ENCODE results near the gene AP1S1.
A peak's percentile ranks its signal among the peaks of the same experiment; 100 is the strongest.

The AP1S1 gene

GRCh38 chr7:101160910-101161309, 6.6 kb downstream of the AP1S1 start:
- Histone ChIP-seq H3K9me3 (ENCODE audit: low read length) (no peaks in the 10 kb centered on the region), H3K27ac (ENCODE audit: low read depth, low read length, poor library complexity, severe bottlenecking) (no peak overlapping the region)

DNA sequence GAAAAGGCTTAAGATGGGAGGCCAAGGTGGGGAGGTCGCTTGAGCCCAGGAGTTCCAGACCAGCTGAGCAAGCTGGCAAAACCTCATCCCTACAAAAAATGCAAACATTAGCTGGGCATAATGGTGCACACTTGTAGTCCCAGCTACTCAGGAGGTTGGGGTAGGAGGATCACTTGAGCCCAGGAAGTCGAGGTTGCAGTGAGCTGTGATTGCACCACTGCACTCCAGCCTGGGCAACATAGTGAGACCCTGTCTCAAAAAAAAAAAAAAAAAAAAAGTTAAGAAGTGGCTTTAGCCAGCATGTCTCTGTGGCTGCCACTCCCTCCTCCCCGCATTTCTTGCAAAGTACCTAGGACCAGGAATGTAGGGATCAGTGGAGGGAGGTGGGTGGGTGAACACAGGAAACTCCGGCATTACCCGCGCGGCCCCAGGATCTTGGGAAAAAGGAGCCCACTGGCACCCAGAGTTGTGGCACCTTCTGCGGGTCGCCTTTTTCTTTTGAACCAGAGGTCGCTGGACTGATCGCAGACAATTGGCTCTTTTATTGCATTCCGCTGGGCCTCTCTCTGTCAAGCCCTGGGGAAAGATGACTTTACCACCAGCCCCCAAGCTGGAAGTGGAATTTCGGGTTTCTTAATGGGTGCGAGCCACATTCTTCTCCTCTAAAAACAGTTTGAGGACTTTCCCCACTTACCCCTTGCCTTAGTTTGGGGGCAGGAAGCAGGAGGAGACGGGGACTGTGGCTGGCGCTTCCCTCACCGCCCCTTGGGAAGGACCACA, 7.6 kb downstream of the AP1S1 start:
- Histone ChIP-seq H2AFZ (ENCODE audit: low read length) (no peak overlapping the region), H3K79me2 (ENCODE audit: insufficient read depth, low read length) (no peaks in the 10 kb centered on the region), H3K9ac (ENCODE audit: low read length) (peak overlapping the region; percentile 48; the same call in 1 of the 2 replicates), H3K4me3 (ENCODE audit: low read depth, low read length, poor library complexity, severe bottlenecking) (peak overlapping the region; percentile 70), H3K9me2 (ENCODE audit: low read depth, low read length) (no peaks in the 10 kb centered on the region), H3K27me3 (ENCODE audit: insufficient read depth, low read length) (no peaks in the 10 kb centered on the region), H3K36me3 (ENCODE audit: insufficient read depth, low read length) (peaks cover 16% of the 10 kb centered on the region; the same call in 1 of the 2 replicates), H3K4me2 (ENCODE audit: low read length) (peak overlapping the region; percentile 67; the same call in 1 of the 2 replicates), H3K4me1 (ENCODE audit: insufficient read depth, low read length, severe bottlenecking) (peaks cover 26% of the 10 kb centered on the region), H3K9me3 (ENCODE audit: low read length) (no peaks in the 10 kb centered on the region), H3F3A (ENCODE audit: insufficient read depth, low read length) (no peaks in the 10 kb centered on the region; the same call in 1 of the 2 replicates), H4K20me1 (ENCODE audit: insufficient read depth, low read length) (no peaks in the 10 kb centered on the region), H3K27ac (ENCODE audit: low read depth, low read length, poor library complexity, severe bottlenecking) (peak overlapping the region; percentile 35)
- no peak for TF ChIP-seq EZH2 (IDR thresholded peaks at IDR 0.05; ENCODE audit: borderline replicate concordance, low read length)
- TF ChIP-seq, protein P1, sequence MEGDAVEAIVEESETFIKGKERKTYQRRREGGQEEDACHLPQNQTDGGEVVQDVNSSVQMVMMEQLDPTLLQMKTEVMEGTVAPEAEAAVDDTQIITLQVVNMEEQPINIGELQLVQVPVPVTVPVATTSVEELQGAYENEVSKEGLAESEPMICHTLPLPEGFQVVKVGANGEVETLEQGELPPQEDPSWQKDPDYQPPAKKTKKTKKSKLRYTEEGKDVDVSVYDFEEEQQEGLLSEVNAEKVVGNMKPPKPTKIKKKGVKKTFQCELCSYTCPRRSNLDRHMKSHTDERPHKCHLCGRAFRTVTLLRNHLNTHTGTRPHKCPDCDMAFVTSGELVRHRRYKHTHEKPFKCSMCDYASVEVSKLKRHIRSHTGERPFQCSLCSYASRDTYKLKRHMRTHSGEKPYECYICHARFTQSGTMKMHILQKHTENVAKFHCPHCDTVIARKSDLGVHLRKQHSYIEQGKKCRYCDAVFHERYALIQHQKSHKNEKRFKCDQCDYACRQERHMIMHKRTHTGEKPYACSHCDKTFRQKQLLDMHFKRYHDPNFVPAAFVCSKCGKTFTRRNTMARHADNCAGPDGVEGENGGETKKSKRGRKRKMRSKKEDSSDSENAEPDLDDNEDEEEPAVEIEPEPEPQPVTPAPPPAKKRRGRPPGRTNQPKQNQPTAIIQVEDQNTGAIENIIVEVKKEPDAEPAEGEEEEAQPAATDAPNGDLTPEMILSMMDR (IDR thresholded peaks at IDR 0.05; ENCODE audit: low read length) = no peak

More at GRCh38 chr7:101160910-101161309, 6.6 kb downstream of the AP1S1 start:
- H3K36me3 ChIP-seq (ENCODE audit: insufficient read depth, low read length) = peaks cover 17% of the 10 kb centered on the region; the same call in 1 of the 2 replicates
- H3F3A ChIP-seq (ENCODE audit: insufficient read depth, low read length) = no peaks in the 10 kb centered on the region; the same call in 1 of the 2 replicates
- no peak overlapping the region for H3K4me3 ChIP-seq (ENCODE audit: low read depth, low read length, poor library complexity, severe bottlenecking)
- peaks cover 34% of the 10 kb centered on the region for H3K4me1 ChIP-seq (ENCODE audit: insufficient read depth, low read length, severe bottlenecking)
- no peak overlapping the region for H2AFZ ChIP-seq (ENCODE audit: low read length)
- no peak overlapping the region for H3K9ac ChIP-seq (ENCODE audit: low read length)
- H3K9me2 ChIP-seq (ENCODE audit: low read depth, low read length) = no peaks in the 10 kb centered on the region
- H3K79me2 ChIP-seq (ENCODE audit: insufficient read depth, low read length) = no peaks in the 10 kb centered on the region
- no peaks in the 10 kb centered on the region for H3K27me3 ChIP-seq (ENCODE audit: insufficient read depth, low read length)
- H3K4me2 ChIP-seq (ENCODE audit: low read length) = no peak overlapping the region
- no peaks in the 10 kb centered on the region for H4K20me1 ChIP-seq (ENCODE audit: insufficient read depth, low read length)
- TF ChIP-seq EZH2 (IDR thresholded peaks at IDR 0.05; ENCODE audit: borderline replicate concordance, low read length) = no peak
- TF ChIP-seq, protein P1 (IDR thresholded peaks at IDR 0.05; ENCODE audit: low read length) = no peak

GRCh38 chr7:101162551-101163278, 8.4 kb downstream of the AP1S1 start:
- Histone ChIP-seq H2AFZ (ENCODE audit: low read length) (no peak overlapping the region), H4K20me1 (ENCODE audit: insufficient read depth, low read length) (no peaks in the 10 kb centered on the region), H3K27ac (ENCODE audit: low read depth, low read length, poor library complexity, severe bottlenecking) (peak overlapping the region; percentile 35), H3K27me3 (ENCODE audit: insufficient read depth, low read length) (no peaks in the 10 kb centered on the region), H3K4me2 (ENCODE audit: low read length) (peak overlapping the region; percentile 67), H3K9me2 (ENCODE audit: low read depth, low read length) (no peaks in the 10 kb centered on the region), H3K4me3 (ENCODE audit: low read depth, low read length, poor library complexity, severe bottlenecking) (peak overlapping the region; percentile 70), H3K9me3 (ENCODE audit: low read length) (no peaks in the 10 kb centered on the region), H3K79me2 (ENCODE audit: insufficient read depth, low read length) (no peaks in the 10 kb centered on the region), H3K4me1 (ENCODE audit: insufficient read depth, low read length, severe bottlenecking) (peaks cover 21% of the 10 kb centered on the region), H3K36me3 (ENCODE audit: insufficient read depth, low read length) (peaks cover 11% of the 10 kb centered on the region; the same call in 1 of the 2 replicates), H3F3A (ENCODE audit: insufficient read depth, low read length) (no peaks in the 10 kb centered on the region; the same call in 1 of the 2 replicates), H3K9ac (ENCODE audit: low read length) (peak overlapping the region; percentile 48; the same call in 1 of the 2 replicates)
- TF ChIP-seq, protein P1 (IDR thresholded peaks at IDR 0.05; ENCODE audit: low read length) = no peak
- TF ChIP-seq EZH2 (IDR thresholded peaks at IDR 0.05; ENCODE audit: borderline replicate concordance, low read length) = no peak

Data from OCI-LY1 (cell line).